HG03039 (cell line): Measurements from ENCODE around the gene ABHD1.

Source experiments
- ATAC-seq: cut with Tn5 transposase; IDR thresholded peaks from one replicate; pipeline ENCODE4 v1.9.1; 2021; ENCODE audit warnings: mild to moderate bottlenecking, moderate library complexity; ENCODE audit not compliant: unreplicated experiment

ABHD1 gene

GRCh38 chr2:27134781-27135477, 11.3 kb downstream of the ABHD1 start:
- no peak for ATAC-seq

- no peak for ATAC-seq
Measured at GRCh38 chr2:27135478-27135955, 11.9 kb downstream of the ABHD1 start.

- ATAC-seq = no peak
Measured at GRCh38 chr2:27136751-27137150, 13.1 kb downstream of the ABHD1 start.

GRCh38 chr2:27137322-27137935, 13.8 kb downstream of the ABHD1 start:
- no peak for ATAC-seq

GRCh38 chr2:27138111-27138510, 14.5 kb downstream of the ABHD1 start:
- no peak for ATAC-seq

GRCh38 chr2:27139310-27139709, 15.7 kb downstream of the ABHD1 start, which contains the start of gene PRR30:
TSS of gene PRR30 (minus strand) at chr2:27139410. CDS start at chr2:27138329, 1,081 bp downstream.
- no peak for ATAC-seq

GRCh38 chr2:27143285-27143684, 19.7 kb downstream of the ABHD1 start:
- no peak for ATAC-seq

GRCh38 chr2:27145682-27146081, 22.1 kb downstream of the ABHD1 start:
- ATAC-seq = no peak

- ATAC-seq = no peak
Measured at GRCh38 chr2:27147935-27148334, 24.3 kb downstream of the ABHD1 start.

GRCh38 chr2:27148801-27149439, 25.3 kb downstream of the ABHD1 start, which contains the start of gene TCF23:
TSS of gene TCF23 (plus strand) at chr2:27149004. CDS start at chr2:27149134, 130 bp downstream.
- ATAC-seq = no peak

GRCh38 chr2:27149570-27150405, 26.2 kb downstream of the ABHD1 start:
- no peak for ATAC-seq

GRCh38 chr2:27150639-27151230, 27.1 kb downstream of the ABHD1 start:
- ATAC-seq = no peak

GRCh38 chr2:27152102-27152795, 28.6 kb downstream of the ABHD1 start:
- no peak for ATAC-seq

- no peak for ATAC-seq
Measured at GRCh38 chr2:27152796-27153464, 29.3 kb downstream of the ABHD1 start.

- no peak for ATAC-seq
Measured at GRCh38 chr2:27154488-27154887, 30.9 kb downstream of the ABHD1 start.

- ATAC-seq = no peak
Measured at GRCh38 chr2:27155069-27155520, 31.5 kb downstream of the ABHD1 start.

- no peak for ATAC-seq
Measured at GRCh38 chr2:27158468-27158867, 34.9 kb downstream of the ABHD1 start.

GRCh38 chr2:27159271-27159670, 35.7 kb downstream of the ABHD1 start:
- no peak for ATAC-seq

GRCh38 chr2:27160191-27160590, 36.6 kb downstream of the ABHD1 start:
- ATAC-seq = no peak
